ENCODE results near the gene CCNG1. TPM values are rescaled to one million over a fixed set of nuclear protein-coding genes. Genes with fewer than 3 reads are reported as not detected.

CCNG1 gene, protein sequence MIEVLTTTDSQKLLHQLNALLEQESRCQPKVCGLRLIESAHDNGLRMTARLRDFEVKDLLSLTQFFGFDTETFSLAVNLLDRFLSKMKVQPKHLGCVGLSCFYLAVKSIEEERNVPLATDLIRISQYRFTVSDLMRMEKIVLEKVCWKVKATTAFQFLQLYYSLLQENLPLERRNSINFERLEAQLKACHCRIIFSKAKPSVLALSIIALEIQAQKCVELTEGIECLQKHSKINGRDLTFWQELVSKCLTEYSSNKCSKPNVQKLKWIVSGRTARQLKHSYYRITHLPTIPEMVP
- total RNA-seq, result 295 and 321 TPM in 2 replicates

GRCh38 chr5:163437309-163438182 is at the start of gene CCNG1:
CCNG1 (plus strand) TSS chr5:163437595; CDS start chr5:163439257, 1,662 bp downstream.

GRCh38 chr5:163459819-163460561 is 22.6 kb downstream of the CCNG1 start, which contains the start of gene NUDCD2:
NUDCD2 (minus strand) TSS chr5:163460102; CDS start chr5:163460050, 52 bp downstream.

GRCh38 chr5:163460562-163461171 is 23.3 kb downstream of the CCNG1 start, which contains the start of gene HMMR:
HMMR (plus strand) TSS chr5:163460632; CDS start chr5:163460693, 61 bp downstream.

Small RNAs within 50 kb of the gene (small RNA-seq; reads per million reads assigned to genes)
- gene AC008723.1, result not detected

Other genes with a start within 250 kb of the CCNG1 start
- 6.6 and 7.6 TPM in 2 replicates for gene NUDCD2, start 22.5 kb downstream of the CCNG1 start, total RNA-seq
- gene HMMR, start 23.0 kb downstream of the CCNG1 start, total RNA-seq, result 44.8 and 60.4 TPM in 2 replicates
- gene MAT2B, start 68.0 kb downstream of the CCNG1 start, total RNA-seq, result 37.5 and 46.9 TPM in 2 replicates

All from subcutaneous preadipocyte (primary cell).